SK-N-SH (cell line): ENCODE results near the gene SMIM5. TPM values are rescaled to one million over a fixed set of nuclear protein-coding genes. Genes with fewer than 3 reads are reported as not detected.

ENCODE experiments used
- CTCF ChIA-PET: fragments of 300-600, 350-600 bp; formaldehyde crosslinking; extraction: SDS; loops from one replicate; lab custom pipeline; 2021; lab: Yijun Ruan, JAX
- POLR2A ChIA-PET: fragments of 350-600 bp; sonication (Branson Sonifier 250); formaldehyde crosslinking; extraction: SDS; loops from one replicate; lab custom pipeline; 2020; ENCODE audit warnings: antibody characterized with exemption, inconsistent platforms; lab: Yijun Ruan, JAX
- DNase-seq: peaks from one replicate; pipeline ENCODE4 v3.0.0; 2012
- H2AFZ ChIP-seq: fragments of 200-600 bp; sonication (generic); 2 replicates; pipeline ENCODE4 v1.8.1; 2016; ENCODE audit warnings: antibody characterized with exemption, mild to moderate bottlenecking, low read depth
- H3F3A ChIP-seq: fragments of 200-600 bp; sonication (generic); replicated peaks from 2 replicates; pipeline ENCODE3; 2016; ENCODE audit warnings: antibody characterized with exemption, mild to moderate bottlenecking; ENCODE audit not compliant: insufficient read depth
- H3K27ac ChIP-seq, 2 experiments: fragments of 200-500 bp in 1 of 2; fragments of 200-600 bp in 1 of 2; sonication (Bioruptor generic) in 1 of 2; sonication (generic), shearing (Covaris generic) in 1 of 2; 2 replicates each; pipeline versions ENCODE4 v1.5.1 to v1.6.1; 2014 to 2016; ENCODE audit warnings: low read depth in 2 of 2, inconsistent platforms in 1 of 2, low read length in 1 of 2, mild to moderate bottlenecking in 1 of 2, mixed read lengths in 1 of 2
- H3K27me3 ChIP-seq: fragments of 200-600 bp; sonication (generic), shearing (Covaris generic); 2 replicates; pipeline ENCODE4 v1.6.1; 2016; ENCODE audit warnings: mixed run types; ENCODE audit not compliant: insufficient read depth
- H3K36me3 ChIP-seq, 2 experiments: fragments of 200-500 bp in 1 of 2; fragments of 200-600 bp in 1 of 2; sonication (Bioruptor generic) in 1 of 2; sonication (generic) in 1 of 2; replicated peaks in 1 of 2; 2 replicates each; pipeline versions ENCODE3 to v1.5.1; 2014 to 2016; ENCODE audit warnings: low read length in 1 of 2, mild to moderate bottlenecking in 1 of 2; ENCODE audit not compliant: insufficient read depth in 2 of 2, control insufficient read depth in 1 of 2
- H3K4me1 ChIP-seq, 2 experiments: fragments of 200-500 bp in 1 of 2; fragments of 200-600 bp in 1 of 2; sonication (Bioruptor generic) in 1 of 2; sonication (generic), shearing (Covaris generic) in 1 of 2; 2 replicates each; pipeline versions ENCODE4 v1.5.1 to v1.6.1; 2014 to 2016; ENCODE audit warnings: low read depth in 1 of 2, low read length in 1 of 2, mixed run types in 1 of 2; ENCODE audit not compliant: insufficient read depth in 2 of 2, control insufficient read depth in 1 of 2
- H3K4me2 ChIP-seq: fragments of 200-600 bp; sonication (generic), shearing (Covaris generic); 2 replicates; pipeline ENCODE4 v1.6.1; 2017; ENCODE audit warnings: mixed run types
- H3K4me3 ChIP-seq, 2 experiments: fragments of 200-500 bp in 1 of 2; fragments of 200-600 bp in 1 of 2; sonication (Bioruptor generic) in 1 of 2; sonication (generic), shearing (Covaris generic) in 1 of 2; 2 replicates each; pipeline versions ENCODE4 v1.5.1 to v1.8.1; 2014 to 2016; ENCODE audit warnings: low read depth in 2 of 2, inconsistent platforms in 1 of 2, low read length in 1 of 2, mild to moderate bottlenecking in 1 of 2, mixed read lengths in 1 of 2, moderate library complexity in 1 of 2
- H3K79me2 ChIP-seq: fragments of 200-600 bp; sonication (generic); 2 replicates; pipeline ENCODE4 v1.8.1; 2017; ENCODE audit warnings: mild to moderate bottlenecking; ENCODE audit not compliant: insufficient read depth
- H3K9ac ChIP-seq: fragments of 200-600 bp; sonication (generic); 2 replicates; pipeline ENCODE4 v1.6.1; 2017; ENCODE audit warnings: mixed run types
- H3K9me2 ChIP-seq: fragments of 200-600 bp; sonication (generic); 2 replicates; pipeline ENCODE4 v1.6.1; 2017; ENCODE audit warnings: mixed run types
- H3K9me3 ChIP-seq: fragments of 200-600 bp; sonication (generic); 2 replicates; pipeline ENCODE4 v1.6.1; 2017; ENCODE audit warnings: mixed run types, mild to moderate bottlenecking, moderate library complexity
- H4K20me1 ChIP-seq: fragments of 200-600 bp; sonication (generic); 2 replicates; pipeline ENCODE4 v1.6.1; 2017; ENCODE audit warnings: mild to moderate bottlenecking, mixed run types; ENCODE audit not compliant: insufficient read depth
- CHD2 ChIP-seq: fragments of 150-350 bp; IDR thresholded peaks from 2 replicates; pipeline ENCODE4 v1.6.1; 2018; ENCODE audit warnings: low read length; ENCODE audit not compliant: partially characterized antibody
- EP300 ChIP-seq, 2 experiments: IDR thresholded peaks; 2 replicates each; pipeline versions ENCODE4 v1.4.0 to v1.6.1; 2012; ENCODE audit warnings: borderline replicate concordance in 1 of 2, low read depth in 1 of 2, low read length in 1 of 2
- EZH2phosphoT487 ChIP-seq: fragments of 200-600 bp; sonication (generic); IDR thresholded peaks from 2 replicates; pipeline ENCODE4 v1.6.1; 2017; ENCODE audit warnings: low read depth, mixed run types, mild to moderate bottlenecking, antibody characterized with exemption, moderate library complexity, borderline replicate concordance
- FOSL2 ChIP-seq: IDR thresholded peaks from 2 replicates; pipeline ENCODE4 v1.4.0; 2012; ENCODE audit warnings: low read depth, mild to moderate bottlenecking, moderate library complexity, borderline replicate concordance
- FOXM1 ChIP-seq: IDR thresholded peaks from 2 replicates; pipeline ENCODE4 v1.4.0; 2012; ENCODE audit warnings: low read depth, mild to moderate bottlenecking
- JUND ChIP-seq: IDR thresholded peaks from 2 replicates; pipeline ENCODE4 v1.4.0; 2012
- MXI1 ChIP-seq: IDR thresholded peaks from 2 replicates; pipeline ENCODE4 v1.6.1; 2012; ENCODE audit warnings: mild to moderate bottlenecking, low read depth, low read length, improper control_type of control experiment
- NFIC ChIP-seq: IDR thresholded peaks from 2 replicates; pipeline ENCODE4 v1.4.0; 2012; ENCODE audit warnings: borderline replicate concordance
- RCOR1 ChIP-seq: fragments of 150-350 bp; IDR thresholded peaks from 2 replicates; pipeline ENCODE4 v1.6.1; 2017; ENCODE audit warnings: antibody characterized with exemption, low read length
- RXRA ChIP-seq: IDR thresholded peaks from 2 replicates; pipeline ENCODE4 v1.4.0; 2012; ENCODE audit warnings: low read depth, mild to moderate bottlenecking, borderline replicate concordance
- SIN3A ChIP-seq: IDR thresholded peaks from 2 replicates; pipeline ENCODE4 v1.6.1; 2012; ENCODE audit warnings: low read depth, mild to moderate bottlenecking, low read length, moderate library complexity, borderline replicate concordance
- TCF12 ChIP-seq: IDR thresholded peaks from 2 replicates; pipeline ENCODE4 v1.4.0; 2012
- WGBS: methylation state at CpG from one replicate; pipeline ENCODE4 v1.1.6; 2017; ENCODE audit warnings: low lambda C conversion rate; 5-methylcytosine and 5-hydroxymethylcytosine counted together
- polyA plus RNA-seq, 3 experiments: library from polyadenylated mRNA; depleted of rRNA; stranded (reverse); fragments of >200 nt; gene quantifications; 2 replicates each; pipeline ENCODE4 v1.2.3, GENCODE V29; 2012
- TF ChIP-seq, protein P1 (sequence below): fragments of 200-600 bp; sonication (generic); IDR thresholded peaks from 2 replicates; pipeline ENCODE4 v1.6.1; 2017; ENCODE audit warnings: antibody characterized with exemption, mild to moderate bottlenecking, moderate library complexity
- TF ChIP-seq, protein P2 (sequence below): IDR thresholded peaks from 2 replicates; pipeline ENCODE4 v1.4.0; 2012; ENCODE audit warnings: low read depth, borderline replicate concordance
- TF ChIP-seq, protein P3 (sequence below): IDR thresholded peaks from 2 replicates; pipeline ENCODE4 v1.4.0; 2012; ENCODE audit warnings: low read depth
- TF ChIP-seq, protein P4 (sequence below): IDR thresholded peaks from 2 replicates; pipeline ENCODE4; 2012

Gene SMIM5
- polyA plus RNA-seq, 1 of the 3 experiments (the other 2 are of a cell fraction): 0.02 TPM

DNA sequence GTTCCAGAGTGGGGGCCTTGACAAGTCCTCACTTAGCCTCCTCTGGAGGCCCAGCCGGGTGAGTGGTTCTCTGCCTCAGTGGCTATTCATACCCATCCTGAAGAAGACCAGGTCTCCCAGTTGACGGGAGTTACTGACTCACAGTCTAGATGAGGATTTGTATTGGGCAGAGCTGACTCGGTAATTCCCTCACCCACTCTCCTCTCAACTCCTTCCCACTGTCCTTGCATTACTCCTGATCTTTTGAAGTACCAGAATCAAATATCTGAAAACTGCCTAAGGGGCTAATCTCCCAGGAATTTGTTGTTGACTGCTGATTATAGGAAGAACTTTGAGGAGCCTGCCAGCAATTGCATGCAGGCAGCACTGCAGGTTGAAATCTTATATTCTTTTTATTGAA lies 48.1 kb downstream of the SMIM5 start (continued):
- TF ChIP-seq, protein P1, sequence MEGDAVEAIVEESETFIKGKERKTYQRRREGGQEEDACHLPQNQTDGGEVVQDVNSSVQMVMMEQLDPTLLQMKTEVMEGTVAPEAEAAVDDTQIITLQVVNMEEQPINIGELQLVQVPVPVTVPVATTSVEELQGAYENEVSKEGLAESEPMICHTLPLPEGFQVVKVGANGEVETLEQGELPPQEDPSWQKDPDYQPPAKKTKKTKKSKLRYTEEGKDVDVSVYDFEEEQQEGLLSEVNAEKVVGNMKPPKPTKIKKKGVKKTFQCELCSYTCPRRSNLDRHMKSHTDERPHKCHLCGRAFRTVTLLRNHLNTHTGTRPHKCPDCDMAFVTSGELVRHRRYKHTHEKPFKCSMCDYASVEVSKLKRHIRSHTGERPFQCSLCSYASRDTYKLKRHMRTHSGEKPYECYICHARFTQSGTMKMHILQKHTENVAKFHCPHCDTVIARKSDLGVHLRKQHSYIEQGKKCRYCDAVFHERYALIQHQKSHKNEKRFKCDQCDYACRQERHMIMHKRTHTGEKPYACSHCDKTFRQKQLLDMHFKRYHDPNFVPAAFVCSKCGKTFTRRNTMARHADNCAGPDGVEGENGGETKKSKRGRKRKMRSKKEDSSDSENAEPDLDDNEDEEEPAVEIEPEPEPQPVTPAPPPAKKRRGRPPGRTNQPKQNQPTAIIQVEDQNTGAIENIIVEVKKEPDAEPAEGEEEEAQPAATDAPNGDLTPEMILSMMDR: no peak
- TF ChIP-seq SIN3A (no peak), RXRA (peak; percentile 38; the same call in 1 of the 2 replicates), CHD2 (no peak), RCOR1 (no peak)
- TF ChIP-seq, protein P2, sequence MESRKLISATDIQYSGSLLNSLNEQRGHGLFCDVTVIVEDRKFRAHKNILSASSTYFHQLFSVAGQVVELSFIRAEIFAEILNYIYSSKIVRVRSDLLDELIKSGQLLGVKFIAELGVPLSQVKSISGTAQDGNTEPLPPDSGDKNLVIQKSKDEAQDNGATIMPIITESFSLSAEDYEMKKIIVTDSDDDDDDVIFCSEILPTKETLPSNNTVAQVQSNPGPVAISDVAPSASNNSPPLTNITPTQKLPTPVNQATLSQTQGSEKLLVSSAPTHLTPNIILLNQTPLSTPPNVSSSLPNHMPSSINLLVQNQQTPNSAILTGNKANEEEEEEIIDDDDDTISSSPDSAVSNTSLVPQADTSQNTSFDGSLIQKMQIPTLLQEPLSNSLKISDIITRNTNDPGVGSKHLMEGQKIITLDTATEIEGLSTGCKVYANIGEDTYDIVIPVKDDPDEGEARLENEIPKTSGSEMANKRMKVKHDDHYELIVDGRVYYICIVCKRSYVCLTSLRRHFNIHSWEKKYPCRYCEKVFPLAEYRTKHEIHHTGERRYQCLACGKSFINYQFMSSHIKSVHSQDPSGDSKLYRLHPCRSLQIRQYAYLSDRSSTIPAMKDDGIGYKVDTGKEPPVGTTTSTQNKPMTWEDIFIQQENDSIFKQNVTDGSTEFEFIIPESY: no peak; the same call in 1 of the 2 replicates

DNA sequence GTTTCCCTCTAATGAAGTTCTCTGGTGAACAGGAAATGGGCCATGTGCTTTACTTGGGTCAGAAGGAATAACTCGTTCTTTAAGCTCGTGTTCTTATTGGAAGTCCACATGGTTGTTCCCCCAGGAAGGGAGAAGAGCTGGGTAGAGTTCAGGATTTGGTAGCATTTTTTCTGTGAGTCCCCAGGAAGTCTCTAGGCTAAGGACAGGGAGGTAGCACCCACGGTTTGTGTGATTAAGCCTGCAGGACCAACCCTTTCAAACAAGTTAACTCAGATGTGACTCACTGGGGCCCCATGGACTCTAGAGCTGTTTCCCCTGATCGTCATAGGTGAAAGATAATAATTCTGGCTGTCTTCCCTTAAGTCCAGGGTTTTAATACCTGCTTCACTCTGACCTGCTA lies 50.3 kb downstream of the SMIM5 start:
- no peak for DNase-seq
- Histone ChIP-seq H3K27me3 (no peaks in the 10 kb centered on the region), H3K9ac (peak overlapping the region; percentile 39; the same call in 1 of the 2 replicates), H3K79me2 (peaks cover 91% of the 10 kb centered on the region), H3F3A (peaks cover 36% of the 10 kb centered on the region), H3K9me2 (no peaks in the 10 kb centered on the region), H3K4me1 (peaks cover 6 to 45% of the 10 kb centered on the region in 2 experiments; a peak in 3 of 4 replicates), H3K4me3 (no peak overlapping the region), H3K9me3 (no peaks in the 10 kb centered on the region), H3K4me2 (peak overlapping the region; percentile 55), H3K27ac (peak overlapping the region in 1 of 2 experiments; percentile 69; a peak in 2 of 4 replicates), H2AFZ (no peak overlapping the region), H4K20me1 (peaks cover 12% of the 10 kb centered on the region; the same call in 1 of the 2 replicates), H3K36me3 (peaks cover 10 to 27% of the 10 kb centered on the region in 2 experiments)
- ChIA-PET POLR2A (interaction anchor here (1.2 kb wide), 2 partner anchors 8 to 10 kb away, joined by 3 to 5 read pairs; no protein-coding TSS in a partner anchor), CTCF (interaction anchor here (0.8 to 5.2 kb wide), 8 partner anchors 9 to 70 kb away, joined by 3 to 50 read pairs (median 10); partner anchors contain the start of gene SMIM5)
- 40% methylated on average over 4 of the region's 4 CpGs for WGBS
- no peak for TF ChIP-seq MXI1
- TF ChIP-seq NFIC: peak; percentile 69
- no peak for TF ChIP-seq EZH2phosphoT487
- no peak for TF ChIP-seq FOXM1
- 0 out of 4 replicates have a peak, but pooled peaks of 1 of the 2 experiments have one; percentile 29 for TF ChIP-seq EP300 (IDR thresholded peaks at IDR 0.05; ENCODE audit: borderline replicate concordance in 1 of 2, low read depth in 1 of 2, low read length in 1 of 2)
- TF ChIP-seq, protein P3, sequence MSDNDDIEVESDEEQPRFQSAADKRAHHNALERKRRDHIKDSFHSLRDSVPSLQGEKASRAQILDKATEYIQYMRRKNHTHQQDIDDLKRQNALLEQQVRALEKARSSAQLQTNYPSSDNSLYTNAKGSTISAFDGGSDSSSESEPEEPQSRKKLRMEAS: peak; percentile 73; the same call in 1 of the 2 replicates
- TF ChIP-seq JUND: peak; percentile 57
- peak; percentile 59 for TF ChIP-seq TCF12
- peak; percentile 37; the same call in 1 of the 2 replicates for TF ChIP-seq RXRA
- TF ChIP-seq, protein P4, sequence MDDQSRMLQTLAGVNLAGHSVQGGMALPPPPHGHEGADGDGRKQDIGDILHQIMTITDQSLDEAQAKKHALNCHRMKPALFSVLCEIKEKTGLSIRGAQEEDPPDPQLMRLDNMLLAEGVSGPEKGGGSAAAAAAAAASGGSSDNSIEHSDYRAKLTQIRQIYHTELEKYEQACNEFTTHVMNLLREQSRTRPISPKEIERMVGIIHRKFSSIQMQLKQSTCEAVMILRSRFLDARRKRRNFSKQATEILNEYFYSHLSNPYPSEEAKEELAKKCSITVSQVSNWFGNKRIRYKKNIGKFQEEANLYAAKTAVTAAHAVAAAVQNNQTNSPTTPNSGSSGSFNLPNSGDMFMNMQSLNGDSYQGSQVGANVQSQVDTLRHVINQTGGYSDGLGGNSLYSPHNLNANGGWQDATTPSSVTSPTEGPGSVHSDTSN: peak; percentile 34; the same call in 1 of the 2 replicates
- peak; percentile 76 for TF ChIP-seq FOSL2
